ENCODE results near the gene CATSPERE. TPM values are rescaled to one million over a fixed set of nuclear protein-coding genes. Genes with fewer than 3 reads are reported as not detected.

CATSPERE gene
- total and polyA plus RNA-seq, 9 of the 15 experiments (the other 6 are each of a cell fraction or from before 2014, with no cell fraction given): 0.06 to 0.16 (median 0.09) TPM; not detected in 3

DNA sequence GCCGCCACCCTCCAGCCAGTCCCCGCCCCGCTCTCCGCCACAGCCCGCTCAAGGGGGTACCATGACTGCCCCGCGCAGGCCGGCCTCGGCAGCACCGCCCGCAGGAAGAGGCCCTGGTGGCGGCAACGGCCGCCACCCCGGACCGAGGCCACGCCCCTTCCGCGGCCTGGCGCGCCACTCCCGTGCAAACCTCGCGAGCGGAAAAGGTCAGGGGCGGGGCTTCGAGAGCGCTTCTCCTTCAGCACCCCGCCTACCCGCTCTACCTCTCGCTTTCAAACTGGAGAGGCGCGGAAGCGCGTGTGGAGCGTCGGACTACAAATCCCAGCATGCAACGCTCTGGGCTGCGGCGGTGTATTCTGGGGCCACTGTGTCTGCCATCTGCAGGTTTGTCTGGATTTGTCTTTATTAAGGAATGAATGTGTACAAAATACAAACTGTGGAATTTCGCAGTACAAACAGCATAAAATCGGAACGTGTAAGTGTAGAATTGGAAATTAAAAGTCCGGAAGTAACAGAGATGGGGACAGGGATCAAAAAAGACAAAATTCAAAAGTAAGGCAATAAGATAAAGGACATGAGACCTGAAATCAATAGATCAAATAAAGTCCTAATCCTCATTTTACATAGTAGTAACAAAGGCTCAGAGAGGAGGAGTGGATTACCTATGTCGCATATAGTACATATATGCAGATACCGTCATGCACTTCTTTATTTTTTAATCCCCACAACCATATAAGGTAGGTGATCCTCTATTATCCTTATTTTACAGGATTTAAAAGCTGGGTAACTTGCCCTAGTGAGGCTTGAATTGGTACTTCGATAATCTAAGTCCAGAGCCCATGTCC lies 8.9 kb upstream of the CATSPERE start (continued):
- TF ChIP-seq, protein P1, sequence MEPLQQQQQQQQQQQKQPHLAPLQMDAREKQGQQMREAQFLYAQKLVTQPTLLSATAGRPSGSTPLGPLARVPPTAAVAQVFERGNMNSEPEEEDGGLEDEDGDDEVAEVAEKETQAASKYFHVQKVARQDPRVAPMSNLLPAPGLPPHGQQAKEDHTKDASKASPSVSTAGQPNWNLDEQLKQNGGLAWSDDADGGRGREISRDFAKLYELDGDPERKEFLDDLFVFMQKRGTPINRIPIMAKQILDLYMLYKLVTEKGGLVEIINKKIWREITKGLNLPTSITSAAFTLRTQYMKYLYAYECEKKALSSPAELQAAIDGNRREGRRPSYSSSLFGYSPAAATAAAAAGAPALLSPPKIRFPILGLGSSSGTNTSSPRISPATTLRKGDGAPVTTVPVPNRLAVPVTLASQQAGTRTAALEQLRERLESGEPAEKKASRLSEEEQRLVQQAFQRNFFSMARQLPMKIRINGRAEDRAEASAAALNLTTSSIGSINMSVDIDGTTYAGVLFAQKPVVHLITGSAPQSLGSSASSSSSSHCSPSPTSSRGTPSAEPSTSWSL (CRISPR knock-in tag; IDR thresholded peaks at IDR 0.05; ENCODE audit: borderline replicate concordance): no peak
- TF ChIP-seq ZNF551 (CRISPR knock-in tag; IDR thresholded peaks at IDR 0.05) (no peak), HNRNPLL (IDR thresholded peaks at IDR 0.05; ENCODE audit: low read depth, low read length, poor library complexity, severe bottlenecking) (peak; percentile 63), TCF3 (CRISPR knock-in tag; IDR thresholded peaks at IDR 0.05) (no peak; the same call in 1 of the 2 replicates), C11orf30 (IDR thresholded peaks at IDR 0.05; ENCODE audit: low read depth) (no peak), RBM17 (IDR thresholded peaks at IDR 0.05; ENCODE audit: borderline replicate concordance, low read depth, low read length) (no peak), MEF2D (tag; conservative IDR thresholded peaks at IDR 0.05; ENCODE audit: low read depth) (no peak; the same call in 1 of the 2 replicates), ASH1L (IDR thresholded peaks at IDR 0.05; ENCODE audit: borderline replicate concordance, low read depth, partially characterized antibody) (no peak)
- TF ChIP-seq, protein P2, sequence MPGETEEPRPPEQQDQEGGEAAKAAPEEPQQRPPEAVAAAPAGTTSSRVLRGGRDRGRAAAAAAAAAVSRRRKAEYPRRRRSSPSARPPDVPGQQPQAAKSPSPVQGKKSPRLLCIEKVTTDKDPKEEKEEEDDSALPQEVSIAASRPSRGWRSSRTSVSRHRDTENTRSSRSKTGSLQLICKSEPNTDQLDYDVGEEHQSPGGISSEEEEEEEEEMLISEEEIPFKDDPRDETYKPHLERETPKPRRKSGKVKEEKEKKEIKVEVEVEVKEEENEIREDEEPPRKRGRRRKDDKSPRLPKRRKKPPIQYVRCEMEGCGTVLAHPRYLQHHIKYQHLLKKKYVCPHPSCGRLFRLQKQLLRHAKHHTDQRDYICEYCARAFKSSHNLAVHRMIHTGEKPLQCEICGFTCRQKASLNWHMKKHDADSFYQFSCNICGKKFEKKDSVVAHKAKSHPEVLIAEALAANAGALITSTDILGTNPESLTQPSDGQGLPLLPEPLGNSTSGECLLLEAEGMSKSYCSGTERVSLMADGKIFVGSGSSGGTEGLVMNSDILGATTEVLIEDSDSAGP (CRISPR knock-in tag; IDR thresholded peaks at IDR 0.05): no peak
- TF ChIP-seq, protein P3, sequence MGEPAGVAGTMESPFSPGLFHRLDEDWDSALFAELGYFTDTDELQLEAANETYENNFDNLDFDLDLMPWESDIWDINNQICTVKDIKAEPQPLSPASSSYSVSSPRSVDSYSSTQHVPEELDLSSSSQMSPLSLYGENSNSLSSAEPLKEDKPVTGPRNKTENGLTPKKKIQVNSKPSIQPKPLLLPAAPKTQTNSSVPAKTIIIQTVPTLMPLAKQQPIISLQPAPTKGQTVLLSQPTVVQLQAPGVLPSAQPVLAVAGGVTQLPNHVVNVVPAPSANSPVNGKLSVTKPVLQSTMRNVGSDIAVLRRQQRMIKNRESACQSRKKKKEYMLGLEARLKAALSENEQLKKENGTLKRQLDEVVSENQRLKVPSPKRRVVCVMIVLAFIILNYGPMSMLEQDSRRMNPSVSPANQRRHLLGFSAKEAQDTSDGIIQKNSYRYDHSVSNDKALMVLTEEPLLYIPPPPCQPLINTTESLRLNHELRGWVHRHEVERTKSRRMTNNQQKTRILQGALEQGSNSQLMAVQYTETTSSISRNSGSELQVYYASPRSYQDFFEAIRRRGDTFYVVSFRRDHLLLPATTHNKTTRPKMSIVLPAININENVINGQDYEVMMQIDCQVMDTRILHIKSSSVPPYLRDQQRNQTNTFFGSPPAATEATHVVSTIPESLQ (CRISPR knock-in tag; IDR thresholded peaks at IDR 0.05): no peak
- TF ChIP-seq, protein P4, sequence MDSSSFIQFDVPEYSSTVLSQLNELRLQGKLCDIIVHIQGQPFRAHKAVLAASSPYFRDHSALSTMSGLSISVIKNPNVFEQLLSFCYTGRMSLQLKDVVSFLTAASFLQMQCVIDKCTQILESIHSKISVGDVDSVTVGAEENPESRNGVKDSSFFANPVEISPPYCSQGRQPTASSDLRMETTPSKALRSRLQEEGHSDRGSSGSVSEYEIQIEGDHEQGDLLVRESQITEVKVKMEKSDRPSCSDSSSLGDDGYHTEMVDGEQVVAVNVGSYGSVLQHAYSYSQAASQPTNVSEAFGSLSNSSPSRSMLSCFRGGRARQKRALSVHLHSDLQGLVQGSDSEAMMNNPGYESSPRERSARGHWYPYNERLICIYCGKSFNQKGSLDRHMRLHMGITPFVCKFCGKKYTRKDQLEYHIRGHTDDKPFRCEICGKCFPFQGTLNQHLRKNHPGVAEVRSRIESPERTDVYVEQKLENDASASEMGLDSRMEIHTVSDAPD (CRISPR knock-in tag; IDR thresholded peaks at IDR 0.05): no peak
- TF ChIP-seq, protein P5, sequence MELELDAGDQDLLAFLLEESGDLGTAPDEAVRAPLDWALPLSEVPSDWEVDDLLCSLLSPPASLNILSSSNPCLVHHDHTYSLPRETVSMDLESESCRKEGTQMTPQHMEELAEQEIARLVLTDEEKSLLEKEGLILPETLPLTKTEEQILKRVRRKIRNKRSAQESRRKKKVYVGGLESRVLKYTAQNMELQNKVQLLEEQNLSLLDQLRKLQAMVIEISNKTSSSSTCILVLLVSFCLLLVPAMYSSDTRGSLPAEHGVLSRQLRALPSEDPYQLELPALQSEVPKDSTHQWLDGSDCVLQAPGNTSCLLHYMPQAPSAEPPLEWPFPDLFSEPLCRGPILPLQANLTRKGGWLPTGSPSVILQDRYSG (tag; conservative IDR thresholded peaks at IDR 0.05; ENCODE audit: low read depth): 0 out of 2 replicates have a peak, but pooled peaks have one; percentile 34
